ENCODE results near the gene PRLR. TPM values are rescaled to one million over a fixed set of nuclear protein-coding genes. Genes with fewer than 3 reads are reported as not detected.

PRLR gene
- total and polyA plus RNA-seq, 2 of the 13 experiments (the other 11 are each of a cell fraction or from before 2014, with no cell fraction given): 12.2 to 13.3 TPM

DNA sequence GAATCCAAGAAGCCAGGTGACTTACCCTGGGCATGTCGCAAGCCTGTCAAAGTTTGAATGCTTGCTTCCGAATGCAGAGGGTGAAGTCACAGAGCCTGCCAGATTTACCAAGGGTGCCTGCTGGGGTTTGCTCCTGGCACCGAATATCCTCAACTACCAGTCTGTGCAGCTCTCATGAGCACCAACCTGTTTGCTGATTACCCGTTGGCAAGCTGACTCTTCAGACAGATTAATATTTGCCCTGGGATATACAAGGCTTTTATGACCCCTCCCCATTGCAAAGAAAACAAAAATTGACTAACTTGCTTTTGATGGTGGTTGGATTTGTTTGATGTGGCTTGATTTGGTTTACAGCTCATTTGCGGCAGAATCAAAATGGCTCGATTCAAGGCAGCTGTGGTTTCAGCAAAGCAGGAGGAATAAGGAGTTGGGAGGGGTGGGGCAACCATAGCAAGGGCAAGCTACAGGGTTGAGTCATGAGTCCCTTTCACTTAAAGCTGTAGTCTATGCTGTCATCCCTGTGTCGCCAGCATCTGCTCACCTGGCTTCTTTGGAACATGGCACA lies 100.3 kb downstream of the PRLR start:
- in situ Hi-C loops (cut with HindIII; ENCODE audit: extremely low pct_ligation_motif_present, low pct_unique_long_range_greater_than_20kb) (no loop called here), intact Hi-C loops (cut with micrococcal nuclease; ENCODE audit: unreplicated experiment) (loop anchor here (10.0 kb wide), 1 partner anchor 355 kb away; no protein-coding TSS in a partner anchor)
- TF ChIP-seq MAF1 (CRISPR knock-in tag; IDR thresholded peaks at IDR 0.05; ENCODE audit: borderline replicate concordance): no peak
- no peak for TF ChIP-seq SRSF4 (IDR thresholded peaks at IDR 0.05; ENCODE audit: low read depth, low read length, poor library complexity, severe bottlenecking)
- no peak for TF ChIP-seq PCBP1 (IDR thresholded peaks at IDR 0.05; ENCODE audit: borderline replicate concordance, low read depth, low read length)
- TF ChIP-seq, protein P1, sequence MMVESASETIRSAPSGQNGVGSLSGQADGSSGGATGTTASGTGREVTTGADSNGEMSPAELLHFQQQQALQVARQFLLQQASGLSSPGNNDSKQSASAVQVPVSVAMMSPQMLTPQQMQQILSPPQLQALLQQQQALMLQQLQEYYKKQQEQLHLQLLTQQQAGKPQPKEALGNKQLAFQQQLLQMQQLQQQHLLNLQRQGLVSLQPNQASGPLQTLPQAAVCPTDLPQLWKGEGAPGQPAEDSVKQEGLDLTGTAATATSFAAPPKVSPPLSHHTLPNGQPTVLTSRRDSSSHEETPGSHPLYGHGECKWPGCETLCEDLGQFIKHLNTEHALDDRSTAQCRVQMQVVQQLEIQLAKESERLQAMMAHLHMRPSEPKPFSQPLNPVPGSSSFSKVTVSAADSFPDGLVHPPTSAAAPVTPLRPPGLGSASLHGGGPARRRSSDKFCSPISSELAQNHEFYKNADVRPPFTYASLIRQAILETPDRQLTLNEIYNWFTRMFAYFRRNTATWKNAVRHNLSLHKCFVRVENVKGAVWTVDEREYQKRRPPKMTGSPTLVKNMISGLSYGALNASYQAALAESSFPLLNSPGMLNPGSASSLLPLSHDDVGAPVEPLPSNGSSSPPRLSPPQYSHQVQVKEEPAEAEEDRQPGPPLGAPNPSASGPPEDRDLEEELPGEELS (CRISPR knock-in tag; IDR thresholded peaks at IDR 0.05): no peak
- no peak for TF ChIP-seq ZNF282 (IDR thresholded peaks at IDR 0.05; ENCODE audit: partially characterized antibody)
- TF ChIP-seq, protein P2, sequence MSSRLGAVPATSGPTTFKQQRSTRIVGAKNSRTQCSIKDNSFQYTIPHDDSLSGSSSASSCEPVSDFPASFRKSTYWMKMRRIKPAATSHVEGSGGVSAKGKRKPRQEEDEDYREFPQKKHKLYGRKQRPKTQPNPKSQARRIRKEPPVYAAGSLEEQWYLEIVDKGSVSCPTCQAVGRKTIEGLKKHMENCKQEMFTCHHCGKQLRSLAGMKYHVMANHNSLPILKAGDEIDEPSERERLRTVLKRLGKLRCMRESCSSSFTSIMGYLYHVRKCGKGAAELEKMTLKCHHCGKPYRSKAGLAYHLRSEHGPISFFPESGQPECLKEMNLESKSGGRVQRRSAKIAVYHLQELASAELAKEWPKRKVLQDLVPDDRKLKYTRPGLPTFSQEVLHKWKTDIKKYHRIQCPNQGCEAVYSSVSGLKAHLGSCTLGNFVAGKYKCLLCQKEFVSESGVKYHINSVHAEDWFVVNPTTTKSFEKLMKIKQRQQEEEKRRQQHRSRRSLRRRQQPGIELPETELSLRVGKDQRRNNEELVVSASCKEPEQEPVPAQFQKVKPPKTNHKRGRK (CRISPR knock-in tag; IDR thresholded peaks at IDR 0.05): no peak
- TF ChIP-seq MAZ (IDR thresholded peaks at IDR 0.05; ENCODE audit: borderline replicate concordance, low read depth, low read length): no peak
- TF ChIP-seq MAZ (CRISPR knock-in tag; IDR thresholded peaks at IDR 0.05; ENCODE audit: low read depth): no peak
- no peak for TF ChIP-seq ZBTB20 (CRISPR knock-in tag; IDR thresholded peaks at IDR 0.05; ENCODE audit: borderline replicate concordance, low read depth)
- TF ChIP-seq PHF5A (CRISPR knock-in tag; IDR thresholded peaks at IDR 0.05; ENCODE audit: low read depth, unreplicated experiment): no peak
- TF ChIP-seq, protein P3, sequence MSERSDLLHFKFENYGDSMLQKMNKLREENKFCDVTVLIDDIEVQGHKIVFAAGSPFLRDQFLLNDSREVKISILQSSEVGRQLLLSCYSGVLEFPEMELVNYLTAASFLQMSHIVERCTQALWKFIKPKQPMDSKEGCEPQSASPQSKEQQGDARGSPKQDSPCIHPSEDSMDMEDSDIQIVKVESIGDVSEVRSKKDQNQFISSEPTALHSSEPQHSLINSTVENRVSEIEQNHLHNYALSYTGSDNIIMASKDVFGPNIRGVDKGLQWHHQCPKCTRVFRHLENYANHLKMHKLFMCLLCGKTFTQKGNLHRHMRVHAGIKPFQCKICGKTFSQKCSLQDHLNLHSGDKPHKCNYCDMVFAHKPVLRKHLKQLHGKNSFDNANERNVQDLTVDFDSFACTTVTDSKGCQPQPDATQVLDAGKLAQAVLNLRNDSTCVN (CRISPR knock-in tag; IDR thresholded peaks at IDR 0.05; ENCODE audit: borderline replicate concordance): no peak
- TF ChIP-seq, protein P4, sequence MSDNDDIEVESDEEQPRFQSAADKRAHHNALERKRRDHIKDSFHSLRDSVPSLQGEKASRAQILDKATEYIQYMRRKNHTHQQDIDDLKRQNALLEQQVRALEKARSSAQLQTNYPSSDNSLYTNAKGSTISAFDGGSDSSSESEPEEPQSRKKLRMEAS (IDR thresholded peaks at IDR 0.05): no peak
- no peak for TF ChIP-seq ZNF468 (CRISPR knock-in tag; IDR thresholded peaks at IDR 0.05)
- TF ChIP-seq, protein P5, sequence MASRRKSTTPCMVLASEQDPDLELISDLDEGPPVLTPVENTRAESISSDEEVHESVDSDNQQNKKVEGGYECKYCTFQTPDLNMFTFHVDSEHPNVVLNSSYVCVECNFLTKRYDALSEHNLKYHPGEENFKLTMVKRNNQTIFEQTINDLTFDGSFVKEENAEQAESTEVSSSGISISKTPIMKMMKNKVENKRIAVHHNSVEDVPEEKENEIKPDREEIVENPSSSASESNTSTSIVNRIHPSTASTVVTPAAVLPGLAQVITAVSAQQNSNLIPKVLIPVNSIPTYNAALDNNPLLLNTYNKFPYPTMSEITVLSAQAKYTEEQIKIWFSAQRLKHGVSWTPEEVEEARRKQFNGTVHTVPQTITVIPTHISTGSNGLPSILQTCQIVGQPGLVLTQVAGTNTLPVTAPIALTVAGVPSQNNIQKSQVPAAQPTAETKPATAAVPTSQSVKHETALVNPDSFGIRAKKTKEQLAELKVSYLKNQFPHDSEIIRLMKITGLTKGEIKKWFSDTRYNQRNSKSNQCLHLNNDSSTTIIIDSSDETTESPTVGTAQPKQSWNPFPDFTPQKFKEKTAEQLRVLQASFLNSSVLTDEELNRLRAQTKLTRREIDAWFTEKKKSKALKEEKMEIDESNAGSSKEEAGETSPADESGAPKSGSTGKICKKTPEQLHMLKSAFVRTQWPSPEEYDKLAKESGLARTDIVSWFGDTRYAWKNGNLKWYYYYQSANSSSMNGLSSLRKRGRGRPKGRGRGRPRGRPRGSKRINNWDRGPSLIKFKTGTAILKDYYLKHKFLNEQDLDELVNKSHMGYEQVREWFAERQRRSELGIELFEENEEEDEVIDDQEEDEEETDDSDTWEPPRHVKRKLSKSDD (CRISPR knock-in tag; IDR thresholded peaks at IDR 0.05; ENCODE audit: low read depth): no peak
- no peak for TF ChIP-seq ZNF558 (CRISPR knock-in tag; IDR thresholded peaks at IDR 0.05; ENCODE audit: borderline replicate concordance)
- ATAC-seq (no peak), FAIRE-seq (no peak), DNase-seq (ENCODE audit: low spot score) (no peak)
- ChIA-PET POLR2A (no interaction called here), CTCF (ENCODE audit: low intra/inter-chr PET ratio, low total read pairs) (no interaction called here)
- Histone ChIP-seq H2AFZ (ENCODE audit: low read length) (no peak overlapping the region), H4K20me1 (ENCODE audit: insufficient read depth, low read length) (no peaks in the 10 kb centered on the region), H3K27me3 (ENCODE audit: control insufficient read depth in 1 of 2, insufficient read depth in 2 of 2, low read length in 2 of 2) (no peaks in the 10 kb centered on the region), H3K79me2 (ENCODE audit: insufficient read depth, low read length) (no peaks in the 10 kb centered on the region), H3K4me2 (ENCODE audit: low read depth, low read length) (no peak overlapping the region), H3K9ac (ENCODE audit: insufficient read depth, low read depth, low read length) (no peak overlapping the region), H3K4me3 (replicated peaks in 1 of 3; ENCODE audit: insufficient read depth in 1 of 3, low read depth in 2 of 3, low read length in 3 of 3) (no peak overlapping the region), H3K36me3 (replicated peaks in 1 of 2; ENCODE audit: control insufficient read depth in 1 of 2, insufficient read depth in 2 of 2, low read length in 2 of 2) (no peaks in the 10 kb centered on the region), H3K4me1 (ENCODE audit: insufficient read depth, low read length) (peaks cover 71% of the 10 kb centered on the region), H3K9me3 (ENCODE audit: low read length) (no peaks in the 10 kb centered on the region), H3K27ac (ENCODE audit: extremely low read length, insufficient read depth, low read length) (no peak overlapping the region)
- no TSS peak for BruUV-seq (replicated peaks)
- WGBS (ENCODE audit: low lambda C conversion rate): 89% methylated on average over 6 of the region's 7 CpGs
